ENCODE results near the gene DNM2.
A peak's percentile ranks its signal among the peaks of the same experiment; 100 is the strongest.
"Not testable (repeated sequence)": the region's sequence is repeated elsewhere in the genome, so short reads cannot be mapped to it uniquely, and the experiment has no call there.

Gene DNM2

GRCh38 chr19:10758050-10758449, 40.2 kb downstream of the DNM2 start:
- H3K4me3 ChIP-seq (ENCODE audit: low read depth in 1 of 5, low read length in 5 of 5); H3K27ac ChIP-seq (ENCODE audit: low read depth, low read length); H3K9me3 ChIP-seq (ENCODE audit: control insufficient read depth in 5 of 5, low read length in 5 of 5); H3K9ac ChIP-seq (ENCODE audit: low read length in 5 of 5); H3K27me3 ChIP-seq (ENCODE audit: control insufficient read depth in 5 of 5, insufficient read depth in 4 of 5, low read length in 5 of 5): not testable (repeated sequence)
- Histone ChIP-seq H3K4me1 (ENCODE audit: control insufficient read depth in 5 of 5, insufficient read depth in 5 of 5, low read length in 5 of 5) (peaks cover 2 to 54% (median 26%) of the 10 kb centered on the region in 5 donors), H3K36me3 (ENCODE audit: control insufficient read depth in 5 of 5, insufficient read depth in 5 of 5, low read length in 5 of 5) (peaks cover 0 to 21% (median 15%) of the 10 kb centered on the region in 5 donors)

- peaks cover 0 to 21% (median 15%) of the 10 kb centered on the region in 5 donors for H3K36me3 ChIP-seq (ENCODE audit: control insufficient read depth in 5 of 5, insufficient read depth in 5 of 5, low read length in 5 of 5)
- H3K4me1 ChIP-seq (ENCODE audit: control insufficient read depth in 5 of 5, insufficient read depth in 5 of 5, low read length in 5 of 5): peaks cover 2 to 62% (median 30%) of the 10 kb centered on the region in 5 donors
- no peak overlapping the region for H3K27ac ChIP-seq (ENCODE audit: low read depth, low read length)
- H3K27me3 ChIP-seq (ENCODE audit: control insufficient read depth in 5 of 5, insufficient read depth in 4 of 5, low read length in 5 of 5): no peaks in the 10 kb centered on the region
- H3K9me3 ChIP-seq (ENCODE audit: control insufficient read depth in 5 of 5, low read length in 5 of 5): no peaks in the 10 kb centered on the region
- H3K9ac ChIP-seq (ENCODE audit: low read length in 5 of 5): peak overlapping the region in 1 of 5 donors; percentile 26
- no peak overlapping the region for H3K4me3 ChIP-seq (ENCODE audit: low read depth in 1 of 5, low read length in 5 of 5)
Observed at GRCh38 chr19:10758978-10759377, 41.1 kb downstream of the DNM2 start.

DNA sequence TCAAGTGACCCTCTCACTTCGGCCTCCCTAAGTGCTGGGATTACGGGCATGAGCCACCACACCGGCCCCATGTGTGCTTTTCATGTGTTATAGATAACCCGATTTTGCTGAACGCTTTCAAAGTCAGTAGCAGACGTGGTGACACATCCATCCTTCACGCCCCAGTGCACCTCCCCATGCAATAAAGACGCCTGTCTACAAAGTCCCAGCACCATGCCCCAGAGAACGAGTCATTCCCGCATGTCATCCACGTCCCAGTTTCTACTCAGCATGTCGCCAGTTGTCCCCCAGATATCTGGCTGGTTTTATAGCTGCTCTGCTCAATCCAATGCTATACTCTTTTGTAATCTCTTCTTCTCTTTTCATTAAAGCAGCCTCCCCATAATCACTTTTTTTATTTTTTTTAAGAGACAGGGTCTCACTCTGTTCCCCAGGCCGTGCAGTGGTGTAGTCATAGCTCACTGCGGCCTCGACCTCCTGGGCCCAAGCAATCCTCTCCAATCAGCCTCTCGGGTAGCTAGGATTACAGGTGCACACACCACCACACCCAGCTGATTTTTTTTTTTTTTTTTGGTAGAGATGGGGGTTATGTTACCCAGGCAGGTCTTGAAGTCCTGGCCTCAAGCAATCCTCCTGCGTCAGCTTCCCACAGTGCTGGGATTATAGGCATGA, 42.5 kb downstream of the DNM2 start:
- Histone ChIP-seq H3K4me1 (ENCODE audit: control insufficient read depth in 5 of 5, insufficient read depth in 5 of 5, low read length in 5 of 5) (peaks cover 4 to 67% (median 40%) of the 10 kb centered on the region in 5 donors), H3K4me3 (ENCODE audit: low read depth in 1 of 5, low read length in 5 of 5) (no peak overlapping the region), H3K9me3 (ENCODE audit: control insufficient read depth in 5 of 5, low read length in 5 of 5) (no peaks in the 10 kb centered on the region), H3K9ac (ENCODE audit: low read length in 5 of 5) (no peak overlapping the region), H3K27me3 (ENCODE audit: control insufficient read depth in 5 of 5, insufficient read depth in 4 of 5, low read length in 5 of 5) (no peaks in the 10 kb centered on the region), H3K27ac (ENCODE audit: low read depth, low read length) (no peak overlapping the region), H3K36me3 (ENCODE audit: control insufficient read depth in 5 of 5, insufficient read depth in 5 of 5, low read length in 5 of 5) (peaks cover 0 to 25% (median 15%) of the 10 kb centered on the region in 5 donors)

- H3K4me3 ChIP-seq (ENCODE audit: low read depth in 1 of 5, low read length in 5 of 5): no peak overlapping the region
- peak overlapping the region in 1 of 5 donors; percentile 7 for H3K9ac ChIP-seq (ENCODE audit: low read length in 5 of 5)
- H3K27ac ChIP-seq (ENCODE audit: low read depth, low read length): no peak overlapping the region
Observed at GRCh38 chr19:10761443-10762250, 43.8 kb downstream of the DNM2 start.

DNA sequence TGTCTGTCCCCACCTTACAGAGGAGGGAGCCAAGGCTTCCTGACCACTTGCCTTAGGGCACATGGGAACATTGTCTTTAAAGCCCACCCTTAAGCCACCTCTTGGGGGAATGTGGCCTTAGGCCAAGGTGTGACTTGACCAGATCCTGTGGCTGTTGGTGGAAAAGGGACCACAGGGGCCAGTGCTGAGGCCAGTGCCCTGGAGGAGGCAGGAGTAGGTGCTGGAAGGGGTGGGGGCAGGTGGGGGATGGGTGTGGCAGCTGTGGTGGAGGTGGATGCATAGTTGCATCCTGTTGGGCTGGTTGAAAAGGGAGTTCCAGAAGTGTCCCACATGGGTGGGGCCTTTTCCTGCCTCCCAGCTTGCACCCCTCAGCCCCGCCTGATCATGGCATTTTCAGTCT, 44.8 kb downstream of the DNM2 start:
- peak overlapping the region in 2 of 5 donors; percentile 7 to 42 for H3K9ac ChIP-seq (ENCODE audit: low read length in 5 of 5)
- H3K4me1 ChIP-seq (ENCODE audit: control insufficient read depth in 5 of 5, insufficient read depth in 5 of 5, low read length in 5 of 5): peaks cover 9 to 76% (median 61%) of the 10 kb centered on the region in 5 donors
- peak overlapping the region in 1 of 5 donors; percentile 21 for H3K4me3 ChIP-seq (ENCODE audit: low read depth in 1 of 5, low read length in 5 of 5)
- H3K36me3 ChIP-seq (ENCODE audit: control insufficient read depth in 5 of 5, insufficient read depth in 5 of 5, low read length in 5 of 5): peaks cover 0 to 26% (median 18%) of the 10 kb centered on the region in 5 donors
- H3K27me3 ChIP-seq (ENCODE audit: control insufficient read depth in 5 of 5, insufficient read depth in 4 of 5, low read length in 5 of 5): no peaks in the 10 kb centered on the region
- no peaks in the 10 kb centered on the region for H3K9me3 ChIP-seq (ENCODE audit: control insufficient read depth in 5 of 5, low read length in 5 of 5)
- H3K27ac ChIP-seq (ENCODE audit: low read depth, low read length): no peak overlapping the region

More at GRCh38 chr19:10761443-10762250, 43.8 kb downstream of the DNM2 start:
- H3K36me3 ChIP-seq (ENCODE audit: control insufficient read depth in 5 of 5, insufficient read depth in 5 of 5, low read length in 5 of 5): peaks cover 0 to 26% (median 18%) of the 10 kb centered on the region in 5 donors
- H3K9me3 ChIP-seq (ENCODE audit: control insufficient read depth in 5 of 5, low read length in 5 of 5): no peaks in the 10 kb centered on the region
- no peaks in the 10 kb centered on the region for H3K27me3 ChIP-seq (ENCODE audit: control insufficient read depth in 5 of 5, insufficient read depth in 4 of 5, low read length in 5 of 5)
- H3K4me1 ChIP-seq (ENCODE audit: control insufficient read depth in 5 of 5, insufficient read depth in 5 of 5, low read length in 5 of 5): peaks cover 8 to 77% (median 53%) of the 10 kb centered on the region in 5 donors

DNA sequence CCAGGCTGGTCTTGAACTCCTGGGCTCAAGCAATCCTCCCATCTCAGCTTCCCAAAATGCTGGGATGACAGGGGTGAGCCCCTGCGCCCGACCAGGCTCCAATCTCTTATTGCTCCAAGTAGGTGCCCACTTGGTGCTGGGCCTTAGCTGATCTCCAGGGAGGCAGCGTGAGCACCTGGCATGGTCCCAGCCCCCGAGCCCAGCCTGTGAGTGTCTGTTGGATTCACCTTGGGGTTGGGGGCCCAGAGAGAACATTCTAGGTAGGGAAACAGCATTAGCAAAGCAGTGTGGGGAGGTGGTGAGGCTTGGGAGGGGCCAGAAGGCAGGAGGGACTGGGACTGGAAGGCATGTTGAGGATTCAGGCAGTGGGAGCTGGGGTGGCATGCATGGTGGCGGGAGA, 45.5 kb downstream of the DNM2 start:
- no peak overlapping the region for H3K9ac ChIP-seq (ENCODE audit: low read length in 5 of 5)
- no peaks in the 10 kb centered on the region for H3K27me3 ChIP-seq (ENCODE audit: control insufficient read depth in 5 of 5, insufficient read depth in 4 of 5, low read length in 5 of 5)
- no peaks in the 10 kb centered on the region for H3K9me3 ChIP-seq (ENCODE audit: control insufficient read depth in 5 of 5, low read length in 5 of 5)
- no peak overlapping the region for H3K4me3 ChIP-seq (ENCODE audit: low read depth in 1 of 5, low read length in 5 of 5)
- no peak overlapping the region for H3K27ac ChIP-seq (ENCODE audit: low read depth, low read length)
- H3K4me1 ChIP-seq (ENCODE audit: control insufficient read depth in 5 of 5, insufficient read depth in 5 of 5, low read length in 5 of 5): peaks cover 9 to 77% (median 65%) of the 10 kb centered on the region in 5 donors
- peaks cover 0 to 26% (median 18%) of the 10 kb centered on the region in 5 donors for H3K36me3 ChIP-seq (ENCODE audit: control insufficient read depth in 5 of 5, insufficient read depth in 5 of 5, low read length in 5 of 5)

- Histone ChIP-seq H3K27me3 (ENCODE audit: control insufficient read depth in 5 of 5, insufficient read depth in 4 of 5, low read length in 5 of 5) (no peaks in the 10 kb centered on the region), H3K27ac (ENCODE audit: low read depth, low read length) (no peak overlapping the region), H3K4me3 (ENCODE audit: low read depth in 1 of 5, low read length in 5 of 5) (no peak overlapping the region), H3K36me3 (ENCODE audit: control insufficient read depth in 5 of 5, insufficient read depth in 5 of 5, low read length in 5 of 5) (peaks cover 0 to 26% (median 18%) of the 10 kb centered on the region in 5 donors), H3K9ac (ENCODE audit: low read length in 5 of 5) (peak overlapping the region in 1 of 5 donors; percentile 47), H3K4me1 (ENCODE audit: control insufficient read depth in 5 of 5, insufficient read depth in 5 of 5, low read length in 5 of 5) (peaks cover 9 to 81% (median 70%) of the 10 kb centered on the region in 5 donors), H3K9me3 (ENCODE audit: control insufficient read depth in 5 of 5, low read length in 5 of 5) (no peaks in the 10 kb centered on the region)
Observed at GRCh38 chr19:10763828-10764339, 46.0 kb downstream of the DNM2 start.

GRCh38 chr19:10764340-10764894, 46.5 kb downstream of the DNM2 start:
- peak overlapping the region; percentile 16 for H3K27ac ChIP-seq (ENCODE audit: low read depth, low read length)
- peaks cover 11 to 81% (median 71%) of the 10 kb centered on the region in 5 donors for H3K4me1 ChIP-seq (ENCODE audit: control insufficient read depth in 5 of 5, insufficient read depth in 5 of 5, low read length in 5 of 5)
- no peaks in the 10 kb centered on the region for H3K27me3 ChIP-seq (ENCODE audit: control insufficient read depth in 5 of 5, insufficient read depth in 4 of 5, low read length in 5 of 5)
- peak overlapping the region in 1 of 5 donors; percentile 47 for H3K9ac ChIP-seq (ENCODE audit: low read length in 5 of 5)
- H3K9me3 ChIP-seq (ENCODE audit: control insufficient read depth in 5 of 5, low read length in 5 of 5): no peaks in the 10 kb centered on the region
- H3K36me3 ChIP-seq (ENCODE audit: control insufficient read depth in 5 of 5, insufficient read depth in 5 of 5, low read length in 5 of 5): peaks cover 0 to 26% (median 18%) of the 10 kb centered on the region in 5 donors
- no peak overlapping the region for H3K4me3 ChIP-seq (ENCODE audit: low read depth in 1 of 5, low read length in 5 of 5)

DNA sequence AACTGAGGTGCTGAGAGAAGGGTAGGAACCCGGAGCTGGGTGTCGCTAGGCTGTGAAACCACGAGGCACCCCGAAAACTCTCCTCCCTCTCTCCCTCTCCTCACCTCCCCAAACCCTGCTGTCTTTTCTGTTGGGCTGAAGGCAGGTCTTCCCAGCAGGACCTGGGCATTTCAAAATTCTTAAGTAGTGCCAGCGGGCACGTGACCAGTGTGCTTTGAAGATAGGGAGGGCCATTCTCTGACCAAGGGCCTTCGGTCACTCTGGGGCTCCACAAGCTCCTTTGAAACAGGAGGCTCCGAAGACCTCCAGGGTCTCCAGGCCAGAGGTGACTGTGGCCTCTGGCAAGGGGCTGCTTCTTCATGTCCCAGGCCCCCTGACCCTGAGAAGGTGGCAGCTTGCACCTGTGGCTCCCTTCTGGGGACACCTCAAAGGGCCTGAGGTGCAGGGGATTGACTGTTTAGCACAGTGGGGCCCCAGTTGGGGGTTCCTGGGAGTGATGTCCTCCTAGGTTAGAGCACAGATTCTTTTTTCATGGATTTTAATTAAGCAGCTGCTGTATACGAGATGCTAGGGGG, 48.3 kb downstream of the DNM2 start:
- Histone ChIP-seq H3K27me3 (ENCODE audit: control insufficient read depth in 5 of 5, insufficient read depth in 4 of 5, low read length in 5 of 5) (no peaks in the 10 kb centered on the region), H3K4me1 (ENCODE audit: control insufficient read depth in 5 of 5, insufficient read depth in 5 of 5, low read length in 5 of 5) (peaks cover 16 to 81% (median 73%) of the 10 kb centered on the region in 5 donors), H3K36me3 (ENCODE audit: control insufficient read depth in 5 of 5, insufficient read depth in 5 of 5, low read length in 5 of 5) (peaks cover 0 to 19% (median 14%) of the 10 kb centered on the region in 5 donors), H3K9ac (ENCODE audit: low read length in 5 of 5) (peak overlapping the region in 4 of 5 donors; percentile 18 to 71 (median 42)), H3K4me3 (ENCODE audit: low read depth in 1 of 5, low read length in 5 of 5) (no peak overlapping the region), H3K27ac (ENCODE audit: low read depth, low read length) (peak overlapping the region; percentile 37), H3K9me3 (ENCODE audit: control insufficient read depth in 5 of 5, low read length in 5 of 5) (no peaks in the 10 kb centered on the region)
